ENCODE results near the gene SCN11A. TPM values are rescaled to one million over a fixed set of nuclear protein-coding genes. Genes with fewer than 3 reads are reported as not detected.

Gene SCN11A
- total and polyA plus RNA-seq, 9 of the 15 experiments (the other 6 are each of a cell fraction or from before 2014, with no cell fraction given), result 0.01 to 0.05 (median 0.04) TPM; not detected in 6

GRCh38 chr3:39088889-39089288 is 37.1 kb upstream of the SCN11A start:
- FAIRE-seq (peak; percentile 48), ATAC-seq (no peak), DNase-seq (ENCODE audit: extremely low read depth in 1 of 4, low spot score in 3 of 4) (no peak)
- no peak overlapping the region for H2AFZ ChIP-seq (ENCODE audit: low read depth, low read length)
- no peaks in the 10 kb centered on the region for H3K9me3 ChIP-seq (replicated peaks; ENCODE audit: control insufficient read depth, insufficient read depth, low read depth, low read length)
- intact Hi-C loops (cut with micrococcal nuclease) (no loop called here), in situ Hi-C loops (cut with MboI) (no loop called here)
- H3K27ac ChIP-seq (ENCODE audit: extremely low read depth, low read depth, low read length), result no peak overlapping the region
- no peaks in the 10 kb centered on the region for H3K79me2 ChIP-seq (ENCODE audit: control insufficient read depth, insufficient read depth, low read length)
- H3K9ac ChIP-seq (ENCODE audit: insufficient read depth in 1 of 2, low read depth in 2 of 2, low read length in 2 of 2), result no peak overlapping the region
- H3K9me1 ChIP-seq (ENCODE audit: control insufficient read depth, insufficient read depth, low read length), result no peaks in the 10 kb centered on the region
- WGBS (ENCODE audit: insufficient coverage, low coverage, missing lambda C conversion rate), result 61% methylated on average over 3 of the region's 3 CpGs
- TF ChIP-seq PRPF4 (IDR thresholded peaks at IDR 0.05; ENCODE audit: insufficient read depth, low read depth, low read length, poor library complexity, severe bottlenecking), result no peak
- TF ChIP-seq ZFP1 (CRISPR knock-in tag; IDR thresholded peaks at IDR 0.05), result no peak
- TF ChIP-seq ATF4 (CRISPR knock-in tag; IDR thresholded peaks at IDR 0.05), result no peak
- no peak overlapping the region for H3K4me2 ChIP-seq (ENCODE audit: insufficient read depth, low read length)
- POLR2A ChIA-PET, result interaction anchor here (0.6 to 2.0 kb wide), 4 partner anchors 8 to 442 kb away, joined by 3 to 5 read pairs (median 3); no protein-coding TSS in a partner anchor
- H3K27me3 ChIP-seq (ENCODE audit: control insufficient read depth in 2 of 2, insufficient read depth in 2 of 2, low read length in 2 of 2), result no peaks in the 10 kb centered on the region
- H3K36me3 ChIP-seq (ENCODE audit: control insufficient read depth, insufficient read depth, low read length), result peaks cover 69% of the 10 kb centered on the region; the same call in 2 of the 3 replicates
- CTCF ChIA-PET (ENCODE audit: low intra/inter-chr PET ratio), result no interaction called here
- no peak overlapping the region for H3K4me3 ChIP-seq
- H4K20me1 ChIP-seq (replicated peaks; ENCODE audit: control insufficient read depth, insufficient read depth, low read length), result no peaks in the 10 kb centered on the region
- BruUV-seq (replicated peaks), result no TSS peak
- H3K4me1 ChIP-seq (replicated peaks in 1 of 2; ENCODE audit: control insufficient read depth in 2 of 2, insufficient read depth in 2 of 2, low read length in 2 of 2), result no peaks in the 10 kb centered on the region

GRCh38 chr3:39088456-39088855 is 36.7 kb upstream of the SCN11A start:
- no peak overlapping the region for H2AFZ ChIP-seq (ENCODE audit: low read depth, low read length)
- no peaks in the 10 kb centered on the region for H3K4me1 ChIP-seq (replicated peaks in 1 of 2; ENCODE audit: control insufficient read depth in 2 of 2, insufficient read depth in 2 of 2, low read length in 2 of 2)
- no peaks in the 10 kb centered on the region for H3K9me1 ChIP-seq (ENCODE audit: control insufficient read depth, insufficient read depth, low read length)
- DNase-seq (ENCODE audit: extremely low read depth in 1 of 4, low spot score in 3 of 4) (no peak), ATAC-seq (no peak), FAIRE-seq (no peak)
- peaks cover 67% of the 10 kb centered on the region; the same call in 2 of the 3 replicates for H3K36me3 ChIP-seq (ENCODE audit: control insufficient read depth, insufficient read depth, low read length)
- no peak overlapping the region for H3K4me2 ChIP-seq (ENCODE audit: insufficient read depth, low read length)
- ChIA-PET POLR2A (interaction anchor here (0.6 to 2.0 kb wide), 5 partner anchors 9 to 442 kb away, joined by 3 to 5 read pairs (median 3); no protein-coding TSS in a partner anchor), CTCF (ENCODE audit: low intra/inter-chr PET ratio) (no interaction called here)
- H3K79me2 ChIP-seq (ENCODE audit: control insufficient read depth, insufficient read depth, low read length), result no peaks in the 10 kb centered on the region
- no peak overlapping the region for H3K27ac ChIP-seq (ENCODE audit: extremely low read depth, low read depth, low read length)
- in situ Hi-C loops (cut with MboI), result no loop called here
- no peak overlapping the region for H3K9ac ChIP-seq (ENCODE audit: insufficient read depth in 1 of 2, low read depth in 2 of 2, low read length in 2 of 2)
- intact Hi-C loops (cut with micrococcal nuclease), result no loop called here
- WGBS (ENCODE audit: insufficient coverage, low coverage, missing lambda C conversion rate), result 82% methylated on average over 3 of the region's 3 CpGs
- no peaks in the 10 kb centered on the region for H4K20me1 ChIP-seq (replicated peaks; ENCODE audit: control insufficient read depth, insufficient read depth, low read length)
- no peaks in the 10 kb centered on the region for H3K9me3 ChIP-seq (replicated peaks; ENCODE audit: control insufficient read depth, insufficient read depth, low read depth, low read length)
- no peaks in the 10 kb centered on the region for H3K27me3 ChIP-seq (ENCODE audit: control insufficient read depth in 2 of 2, insufficient read depth in 2 of 2, low read length in 2 of 2)
- BruUV-seq (replicated peaks), result no TSS peak
- no peak overlapping the region for H3K4me3 ChIP-seq
- no peak for TF ChIP-seq NBN (IDR thresholded peaks at IDR 0.05; ENCODE audit: low read depth)
- TF ChIP-seq TFE3 (CRISPR knock-in tag; IDR thresholded peaks at IDR 0.05), result no peak
- TF ChIP-seq GTF2A2 (tag; IDR thresholded peaks at IDR 0.05), result no peak
- no peak for TF ChIP-seq CBFA2T3 (IDR thresholded peaks at IDR 0.05)
- TF ChIP-seq PREB (CRISPR knock-in tag; IDR thresholded peaks at IDR 0.05), result no peak
- TF ChIP-seq ZNF518B (CRISPR knock-in tag; IDR thresholded peaks at IDR 0.05), result no peak
